Choroid plexus epithelial cell (primary cell): ENCODE data around the gene MLPH.

Experiments used
- DNase-seq: peaks from one replicate; pipeline ENCODE4 v3.0.0-alpha.2; 2010; ENCODE audit warnings: low read depth
- H3K4me3 ChIP-seq: 2 replicates; pipeline ENCODE4 v1.5.1; 2011; ENCODE audit warnings: low read depth, mild to moderate bottlenecking, control low read depth, low read length, moderate library complexity
- TF ChIP-seq, protein P1 (sequence below): conservative IDR thresholded peaks from 2 replicates; pipeline ENCODE4 v1.5.1; 2011; ENCODE audit warnings: low read depth, mild to moderate bottlenecking, control low read depth, inconsistent platforms, low read length, moderate library complexity

MLPH gene

DNA sequence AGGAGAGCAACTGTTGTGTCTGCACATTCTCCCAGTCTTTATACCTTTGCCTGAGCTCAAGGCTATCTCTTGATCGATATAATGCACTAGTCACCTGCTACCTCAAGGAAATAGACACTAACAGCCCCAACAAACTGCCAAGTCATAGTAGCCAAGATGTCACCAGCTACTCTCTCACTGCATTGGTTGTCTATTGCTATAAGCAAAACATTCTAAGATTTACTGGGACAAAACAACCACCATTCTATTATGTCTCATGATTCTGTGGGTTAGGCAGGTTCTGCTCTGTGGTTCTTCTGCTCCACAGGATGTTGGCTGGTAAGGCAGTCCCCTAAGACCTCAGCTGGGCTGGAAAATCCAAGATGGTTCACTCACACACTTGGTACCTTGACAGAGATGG, 28.5 kb upstream of the MLPH start:
- H3K4me3 ChIP-seq: no peak overlapping the region
- DNase-seq: no peak
- TF ChIP-seq, protein P1, sequence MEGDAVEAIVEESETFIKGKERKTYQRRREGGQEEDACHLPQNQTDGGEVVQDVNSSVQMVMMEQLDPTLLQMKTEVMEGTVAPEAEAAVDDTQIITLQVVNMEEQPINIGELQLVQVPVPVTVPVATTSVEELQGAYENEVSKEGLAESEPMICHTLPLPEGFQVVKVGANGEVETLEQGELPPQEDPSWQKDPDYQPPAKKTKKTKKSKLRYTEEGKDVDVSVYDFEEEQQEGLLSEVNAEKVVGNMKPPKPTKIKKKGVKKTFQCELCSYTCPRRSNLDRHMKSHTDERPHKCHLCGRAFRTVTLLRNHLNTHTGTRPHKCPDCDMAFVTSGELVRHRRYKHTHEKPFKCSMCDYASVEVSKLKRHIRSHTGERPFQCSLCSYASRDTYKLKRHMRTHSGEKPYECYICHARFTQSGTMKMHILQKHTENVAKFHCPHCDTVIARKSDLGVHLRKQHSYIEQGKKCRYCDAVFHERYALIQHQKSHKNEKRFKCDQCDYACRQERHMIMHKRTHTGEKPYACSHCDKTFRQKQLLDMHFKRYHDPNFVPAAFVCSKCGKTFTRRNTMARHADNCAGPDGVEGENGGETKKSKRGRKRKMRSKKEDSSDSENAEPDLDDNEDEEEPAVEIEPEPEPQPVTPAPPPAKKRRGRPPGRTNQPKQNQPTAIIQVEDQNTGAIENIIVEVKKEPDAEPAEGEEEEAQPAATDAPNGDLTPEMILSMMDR: no peak

DNA sequence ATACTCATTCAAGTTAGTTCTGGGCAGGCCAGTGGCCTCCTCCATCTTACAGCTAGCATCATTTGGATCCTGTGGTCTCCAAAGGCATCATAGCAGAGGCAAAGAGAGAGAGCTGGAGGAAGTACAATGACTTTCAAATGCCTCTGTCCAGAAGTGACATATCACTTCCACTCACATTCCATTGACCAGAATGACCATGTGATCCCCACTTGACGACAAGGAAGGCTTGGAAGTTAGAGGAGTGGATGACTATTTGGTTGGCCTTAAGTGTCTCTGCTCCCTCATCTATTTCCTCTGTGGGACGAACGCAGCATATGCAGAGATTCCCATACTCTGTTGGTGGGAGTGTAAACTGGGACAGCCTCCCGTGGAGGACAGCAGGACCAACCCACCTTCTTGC, 27.8 kb upstream of the MLPH start:
- no peak for DNase-seq
- H3K4me3 ChIP-seq: no peak overlapping the region
- TF ChIP-seq, protein P1: no peak

DNA sequence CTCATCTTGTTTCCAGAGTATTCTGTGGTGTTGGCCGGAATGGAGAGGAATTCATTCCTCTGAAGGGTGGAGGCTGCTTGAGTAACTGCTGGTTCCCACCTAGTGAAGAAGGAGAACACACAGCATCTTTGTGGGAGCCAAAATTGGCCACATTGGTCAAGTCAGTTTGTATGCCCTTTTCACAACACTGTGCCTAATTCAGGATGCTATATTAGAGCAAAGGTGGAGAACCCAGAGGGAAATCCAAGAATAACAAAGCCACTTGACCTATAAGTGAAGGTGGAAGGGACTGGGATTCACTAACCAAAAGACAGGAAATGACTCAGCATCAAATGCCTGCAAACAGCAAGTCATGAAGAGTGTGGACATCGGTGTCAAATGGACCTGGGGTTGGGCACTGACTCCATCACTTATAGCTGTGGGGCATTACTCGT, 27.3 kb upstream of the MLPH start:
- TF ChIP-seq, protein P1: no peak
- DNase-seq: peak; percentile 91
- H3K4me3 ChIP-seq: no peak overlapping the region

DNA sequence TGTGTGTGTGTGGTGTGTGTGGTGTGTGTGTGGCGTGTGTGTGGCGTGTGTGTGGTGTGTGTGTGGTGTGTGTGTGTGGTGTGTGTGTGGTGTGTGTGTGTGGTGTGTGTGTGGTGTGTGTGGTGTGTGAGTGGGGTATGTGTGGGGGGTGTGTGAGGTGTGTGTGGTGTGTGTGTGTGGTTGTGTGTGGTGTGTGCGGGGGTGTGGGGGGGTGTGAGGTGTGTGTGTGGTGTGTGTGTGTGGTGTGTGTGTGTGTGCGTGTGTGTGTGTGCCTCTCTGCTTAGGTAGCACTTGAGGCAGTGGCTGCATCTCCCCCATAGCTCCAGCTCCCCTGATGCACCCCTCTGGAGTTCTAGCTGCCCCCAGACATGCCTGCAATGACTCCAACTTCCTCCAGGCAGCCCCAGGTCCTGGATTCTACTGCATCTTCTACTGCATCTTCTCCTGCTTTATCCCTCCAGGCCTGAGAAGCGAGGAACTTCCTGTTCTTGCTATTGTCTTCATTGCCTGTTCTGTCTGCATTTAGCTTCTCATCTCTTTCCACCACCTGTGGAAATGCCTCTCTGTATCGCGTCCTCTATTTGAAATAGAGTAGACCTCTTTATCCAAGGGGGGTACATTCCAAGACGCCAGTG, 22.2 kb upstream of the MLPH start:
- TF ChIP-seq, protein P1: peak; percentile 31
- DNase-seq: no peak
- H3K4me3 ChIP-seq: no peak overlapping the region

DNA sequence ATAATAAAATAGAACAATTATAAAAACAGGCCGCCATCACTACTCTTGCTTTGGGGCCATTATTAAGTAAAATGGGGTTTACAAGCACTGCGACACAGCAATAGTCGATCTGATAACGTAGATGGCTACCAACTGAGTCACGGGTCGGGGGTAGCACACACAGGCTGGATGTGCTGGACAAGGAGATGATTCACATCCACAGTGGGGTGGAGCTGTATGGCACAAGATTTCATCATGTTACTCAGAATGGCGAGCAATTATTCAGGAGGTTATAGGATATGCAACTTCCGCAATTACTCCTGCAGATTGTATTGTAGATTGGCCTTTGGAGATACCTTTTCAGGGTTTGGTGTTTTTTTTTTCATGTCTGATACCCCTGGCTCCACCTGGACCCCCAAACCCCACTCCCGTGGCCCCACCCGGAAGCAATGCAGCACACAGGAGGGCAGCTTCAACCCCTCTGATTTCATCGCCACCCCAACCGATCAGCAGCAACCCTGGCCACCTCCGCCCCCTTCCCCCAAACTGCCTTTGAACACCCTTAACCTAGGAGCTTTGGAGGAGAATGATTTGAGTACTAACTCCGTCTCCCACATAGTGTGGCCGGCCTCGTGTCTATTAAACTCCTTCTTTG, 21.4 kb upstream of the MLPH start:
- TF ChIP-seq, protein P1: no peak
- DNase-seq: peak; percentile 99
- no peak overlapping the region for H3K4me3 ChIP-seq

DNA sequence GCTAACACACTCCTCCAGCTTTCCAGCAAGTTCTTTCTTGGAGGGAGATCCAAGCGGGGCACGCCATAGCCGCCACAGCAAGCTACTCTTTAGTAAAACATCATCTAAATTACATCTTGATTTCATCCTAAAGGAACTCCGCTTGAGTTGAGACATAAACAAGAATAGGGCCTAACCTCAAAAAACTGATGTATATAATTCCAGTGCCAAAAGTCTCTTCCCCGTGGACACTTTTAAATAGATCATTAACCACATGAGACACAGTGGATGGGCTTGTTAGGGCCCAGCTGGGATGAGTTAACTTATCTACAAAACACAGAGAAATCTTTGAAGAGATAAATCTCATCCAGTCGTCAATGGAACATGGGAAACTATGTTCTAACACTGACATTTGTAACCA, 20.8 kb upstream of the MLPH start:
- peak; percentile 51 for DNase-seq
- TF ChIP-seq, protein P1: no peak
- H3K4me3 ChIP-seq: no peak overlapping the region
